PC-9 (cell line): ENCODE results near the gene MFNG. TPM values are rescaled to one million over a fixed set of nuclear protein-coding genes. Genes with fewer than 3 reads are reported as not detected.

Source experiments
- BruUV-seq: library from RNA; stranded (reverse); fragments of 400-500 nt; replicated peaks from 2 replicates; lab custom pipeline; 2021; lab: Mats Ljungman, UMichigan
- CTCF ChIA-PET: fragments of 300-600 bp; sonication (Branson Sonifier 250); formaldehyde crosslinking; loops from one replicate; lab custom pipeline; 2022; ENCODE audit warnings: antibody characterized with exemption; lab: Charles Lee
- POLR2A ChIA-PET: fragments of 300-600 bp; sonication (Branson Sonifier 250); formaldehyde crosslinking; loops from one replicate; lab custom pipeline; 2022; ENCODE audit warnings: antibody characterized with exemption; ENCODE audit not compliant: unreplicated experiment; lab: Charles Lee
- DNase-seq, 2 experiments: peaks; one replicate each; pipeline versions ENCODE4 v3.0.0 to v3.0.0-alpha.2; 2015 to 2022; ENCODE audit warnings: mixed read lengths in 1 of 2
- H2AFZ ChIP-seq: fragments of 200-600 bp; sonication (generic); 2 replicates; pipeline ENCODE4 v1.8.1; 2017; ENCODE audit warnings: antibody characterized with exemption
- H3F3A ChIP-seq: fragments of 200-600 bp; sonication (generic); 2 replicates; pipeline ENCODE4 v1.8.1; 2017; ENCODE audit warnings: antibody characterized with exemption, mild to moderate bottlenecking, low read depth; ENCODE audit not compliant: insufficient read depth
- H3K27ac ChIP-seq: fragments of 200-600 bp; sonication (generic); 2 replicates; pipeline ENCODE4 v1.6.1; 2016; ENCODE audit warnings: mixed run types
- H3K27me3 ChIP-seq: fragments of 200-600 bp; sonication (generic); 2 replicates; pipeline ENCODE4 v1.6.1; 2016; ENCODE audit warnings: low read depth, mixed run types; ENCODE audit not compliant: insufficient read depth
- H3K36me3 ChIP-seq: fragments of 200-600 bp; sonication (generic); 2 replicates; pipeline ENCODE4 v1.6.1; 2016; ENCODE audit warnings: low read depth, mixed run types
- H3K4me1 ChIP-seq: fragments of 200-600 bp; sonication (generic); replicated peaks from 2 replicates; pipeline ENCODE4 v1.6.1; 2016; ENCODE audit warnings: mixed run types; ENCODE audit not compliant: insufficient read depth
- H3K4me2 ChIP-seq: fragments of 200-600 bp; sonication (generic); 2 replicates; pipeline ENCODE4 v1.6.1; 2017; ENCODE audit warnings: mixed run types
- H3K4me3 ChIP-seq: fragments of 200-600 bp; sonication (generic); 2 replicates; pipeline ENCODE4 v1.6.1; 2016; ENCODE audit warnings: mixed run types
- H3K79me2 ChIP-seq: fragments of 200-600 bp; sonication (generic); 2 replicates; pipeline ENCODE4 v1.6.1; 2017; ENCODE audit warnings: low read depth, mixed run types
- H3K9me2 ChIP-seq: fragments of 200-600 bp; sonication (generic); 2 replicates; pipeline ENCODE4 v1.8.1; 2017; ENCODE audit warnings: mild to moderate bottlenecking; ENCODE audit not compliant: insufficient read depth
- H3K9me3 ChIP-seq: fragments of 200-600 bp; sonication (generic); 2 replicates; pipeline ENCODE4 v1.8.1; 2016; ENCODE audit warnings: low read depth; ENCODE audit not compliant: insufficient read depth
- H4K20me1 ChIP-seq: fragments of 200-600 bp; sonication (generic); 2 replicates; pipeline ENCODE4 v1.8.1; 2017; ENCODE audit not compliant: insufficient read depth
- EZH2 ChIP-seq: fragments of 200-600 bp; sonication (generic); IDR thresholded peaks from 2 replicates; pipeline ENCODE4 v1.8.0; 2017; ENCODE audit warnings: antibody characterized with exemption, low read depth
- intact Hi-C: fragments of 100-400 bp; cut with micrococcal nuclease; formaldehyde crosslinking; loops from one replicate; pipeline ENCODE4 v1.10.0; 2022; ENCODE audit not compliant: unreplicated experiment
- total RNA-seq: library from RNA; stranded (reverse); gene quantifications from 2 replicates; pipeline ENCODE4 v1.2.3, GENCODE V29; 2021
- TF ChIP-seq, protein P1 (sequence below): fragments of 200-600 bp; sonication (generic); conservative IDR thresholded peaks from 2 replicates; pipeline ENCODE4 v1.6.1; 2017; ENCODE audit warnings: mixed run types, antibody characterized with exemption, mild to moderate bottlenecking, moderate library complexity

MFNG gene
- total RNA-seq, 1 experiment from 2014 or later: 28.1 TPM

DNA sequence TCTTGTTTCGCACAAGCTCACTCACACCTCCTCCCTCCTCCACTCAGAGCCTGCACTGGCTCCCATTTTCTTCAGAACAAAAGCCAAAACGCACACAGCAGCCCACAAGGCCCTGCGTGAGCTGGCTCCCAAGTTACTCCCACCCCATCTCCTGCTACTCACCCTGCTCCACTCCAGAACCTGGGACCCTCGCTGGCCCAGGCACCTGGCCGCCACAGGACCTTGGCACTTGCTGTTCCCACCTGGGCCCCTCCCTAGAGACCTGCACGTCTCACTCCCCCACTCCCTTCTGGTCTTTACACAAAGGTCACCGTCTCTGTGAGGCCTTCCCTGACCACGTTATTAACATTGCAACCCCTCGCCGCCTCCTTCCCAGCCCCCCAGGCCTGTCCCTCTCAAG is 945 bp upstream of the MFNG start:
- Histone ChIP-seq H3K4me2 (no peak overlapping the region), H3K9me3 (no peaks in the 10 kb centered on the region), H3F3A (peaks cover 20% of the 10 kb centered on the region), H3K27me3 (no peaks in the 10 kb centered on the region), H3K9me2 (no peaks in the 10 kb centered on the region), H3K36me3 (no peaks in the 10 kb centered on the region), H3K27ac (no peak overlapping the region), H3K4me1 (no peaks in the 10 kb centered on the region), H3K79me2 (no peaks in the 10 kb centered on the region), H3K4me3 (no peak overlapping the region), H2AFZ (no peak overlapping the region), H4K20me1 (no peaks in the 10 kb centered on the region)
- intact Hi-C loops: no loop called here
- DNase-seq: no peak
- BruUV-seq: no TSS peak
- POLR2A ChIA-PET: no interaction called here
- TF ChIP-seq, protein P1, sequence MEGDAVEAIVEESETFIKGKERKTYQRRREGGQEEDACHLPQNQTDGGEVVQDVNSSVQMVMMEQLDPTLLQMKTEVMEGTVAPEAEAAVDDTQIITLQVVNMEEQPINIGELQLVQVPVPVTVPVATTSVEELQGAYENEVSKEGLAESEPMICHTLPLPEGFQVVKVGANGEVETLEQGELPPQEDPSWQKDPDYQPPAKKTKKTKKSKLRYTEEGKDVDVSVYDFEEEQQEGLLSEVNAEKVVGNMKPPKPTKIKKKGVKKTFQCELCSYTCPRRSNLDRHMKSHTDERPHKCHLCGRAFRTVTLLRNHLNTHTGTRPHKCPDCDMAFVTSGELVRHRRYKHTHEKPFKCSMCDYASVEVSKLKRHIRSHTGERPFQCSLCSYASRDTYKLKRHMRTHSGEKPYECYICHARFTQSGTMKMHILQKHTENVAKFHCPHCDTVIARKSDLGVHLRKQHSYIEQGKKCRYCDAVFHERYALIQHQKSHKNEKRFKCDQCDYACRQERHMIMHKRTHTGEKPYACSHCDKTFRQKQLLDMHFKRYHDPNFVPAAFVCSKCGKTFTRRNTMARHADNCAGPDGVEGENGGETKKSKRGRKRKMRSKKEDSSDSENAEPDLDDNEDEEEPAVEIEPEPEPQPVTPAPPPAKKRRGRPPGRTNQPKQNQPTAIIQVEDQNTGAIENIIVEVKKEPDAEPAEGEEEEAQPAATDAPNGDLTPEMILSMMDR: no peak
- TF ChIP-seq EZH2: no peak
- CTCF ChIA-PET: interaction anchor here (0.6 kb wide), 1 partner anchor 137 kb away, joined by 4 read pairs; no protein-coding TSS in a partner anchor

DNA sequence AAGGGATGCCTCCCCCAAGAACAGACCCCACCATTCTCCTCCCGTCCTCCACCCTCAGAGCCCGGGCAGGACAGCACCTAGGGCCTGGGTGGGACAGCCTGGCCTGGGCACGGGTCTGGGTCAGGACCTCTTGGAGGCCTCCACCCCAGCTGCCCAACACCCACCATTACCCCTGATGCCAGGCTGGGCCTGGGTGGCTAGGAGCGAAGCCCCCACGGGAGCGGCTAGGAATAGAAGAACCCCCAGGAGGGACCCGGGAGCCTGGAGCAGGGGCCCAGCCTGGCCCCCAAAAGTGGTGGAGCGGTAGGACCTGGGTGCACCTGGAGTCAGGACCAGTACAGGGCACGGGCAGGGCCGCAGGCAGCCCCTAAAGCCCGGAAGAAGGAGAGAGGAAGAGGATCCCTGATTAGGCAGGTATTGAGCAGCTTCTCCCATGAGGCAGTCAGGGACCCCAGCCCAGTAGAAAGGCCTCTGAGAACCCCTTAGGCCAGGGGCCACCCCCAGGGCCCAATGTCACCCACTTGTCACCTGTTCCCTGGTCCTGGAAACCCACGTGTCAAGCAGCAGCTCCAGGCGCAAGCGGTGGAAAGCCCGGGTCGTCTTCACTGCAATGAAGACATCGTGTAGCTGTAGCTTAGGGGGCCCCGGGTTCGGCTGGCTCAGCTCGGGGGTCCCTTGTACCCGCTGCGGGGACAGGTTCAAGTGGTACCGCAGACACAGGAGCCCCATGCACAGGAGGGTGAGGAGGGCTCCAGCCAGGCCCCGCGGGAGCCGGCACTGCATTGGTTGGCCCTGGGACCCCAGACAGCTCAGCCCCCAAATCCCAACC is 575 bp downstream of the MFNG start:
- no TSS peak for BruUV-seq
- no peak for TF ChIP-seq EZH2
- TF ChIP-seq, protein P1: no peak
- Histone ChIP-seq H4K20me1 (no peaks in the 10 kb centered on the region), H3K4me1 (no peaks in the 10 kb centered on the region), H3K79me2 (no peaks in the 10 kb centered on the region), H3K27ac (no peak overlapping the region), H3K9me3 (no peaks in the 10 kb centered on the region), H3K9me2 (no peaks in the 10 kb centered on the region), H3K36me3 (no peaks in the 10 kb centered on the region), H3K4me3 (no peak overlapping the region), H2AFZ (no peak overlapping the region), H3K27me3 (no peaks in the 10 kb centered on the region), H3F3A (peaks cover 20% of the 10 kb centered on the region), H3K4me2 (no peak overlapping the region)
- intact Hi-C loops: no loop called here
- ChIA-PET CTCF (interaction anchor here (0.6 kb wide), 1 partner anchor 197 kb away, joined by 5 read pairs; no protein-coding TSS in a partner anchor), POLR2A (no interaction called here)
- no peak for DNase-seq

DNA sequence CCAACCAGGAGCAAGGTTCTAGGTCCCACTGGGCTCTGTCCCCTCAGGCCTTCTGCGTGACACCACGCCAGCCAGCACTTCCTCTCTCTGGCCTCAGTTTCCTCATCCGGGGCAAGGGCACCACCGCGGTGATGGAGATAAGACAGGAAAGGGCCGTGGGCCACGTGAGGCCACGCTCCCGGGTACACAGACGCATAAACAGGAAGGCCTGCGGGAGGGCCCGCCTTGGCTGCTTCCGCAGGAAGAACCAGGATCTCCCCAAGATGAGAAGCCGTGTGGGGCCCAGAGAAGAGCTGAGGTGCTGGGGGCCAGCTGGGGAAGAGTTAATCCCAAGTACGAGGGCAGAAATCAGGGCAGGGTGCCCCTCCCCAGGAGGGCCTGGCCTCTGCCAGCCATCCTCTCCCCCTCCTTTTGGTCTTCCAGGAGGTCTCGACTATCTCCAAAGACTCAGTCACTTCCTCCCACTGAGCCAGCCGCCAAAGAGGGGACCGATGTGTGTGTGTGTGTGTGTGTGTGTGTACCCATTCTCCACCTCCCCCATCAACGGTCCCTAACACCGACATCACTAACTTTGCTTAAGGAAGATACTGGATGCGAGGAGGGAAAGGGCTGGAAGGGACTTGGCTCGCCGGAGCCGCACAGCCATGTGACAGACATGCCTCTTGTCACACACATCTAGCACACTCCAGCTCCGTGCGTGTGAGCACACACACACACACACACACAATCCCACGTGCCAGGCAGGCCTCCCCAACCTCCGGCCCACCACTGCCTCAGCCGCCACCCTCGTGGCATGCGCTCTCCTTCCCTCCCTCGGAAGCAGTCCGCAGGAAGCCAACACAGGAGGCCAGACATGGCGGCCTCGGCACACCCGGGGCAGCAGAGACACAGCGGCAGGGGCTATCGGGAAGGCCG is 1.4 kb downstream of the MFNG start:
- Histone ChIP-seq H3K27me3 (no peaks in the 10 kb centered on the region), H3F3A (peaks cover 20% of the 10 kb centered on the region; the same call in 1 of the 2 replicates), H4K20me1 (no peaks in the 10 kb centered on the region), H2AFZ (no peak overlapping the region), H3K9me2 (no peaks in the 10 kb centered on the region), H3K4me1 (no peaks in the 10 kb centered on the region), H3K27ac (no peak overlapping the region), H3K4me3 (no peak overlapping the region), H3K36me3 (no peaks in the 10 kb centered on the region), H3K79me2 (no peaks in the 10 kb centered on the region), H3K4me2 (no peak overlapping the region), H3K9me3 (no peaks in the 10 kb centered on the region)
- no peak for TF ChIP-seq EZH2
- TF ChIP-seq, protein P1: no peak
- CTCF ChIA-PET: no interaction called here
- no peak for DNase-seq
- POLR2A ChIA-PET: no interaction called here
- intact Hi-C loops: no loop called here
- no TSS peak for BruUV-seq
